ENCODE data around the gene VSTM1. TPM values are rescaled to one million over a fixed set of nuclear protein-coding genes. Genes with fewer than 3 reads are reported as not detected.

Gene VSTM1
- total RNA-seq, 3 donors from 2014 or later (not counting 1 experiment from before 2014, with no cell fraction given), result 0.72 to 2.8 (median 2.7) TPM

GRCh38 chr19:54013866-54014265 is 49.8 kb downstream of the VSTM1 start:
- H3K4me3 Mint-ChIP-seq, result no peak overlapping the region
- Histone ChIP-seq H3K27me3 (ENCODE audit: control insufficient read depth, insufficient read depth, low read length) (no peaks in the 10 kb centered on the region), H3K9me3 (ENCODE audit: control insufficient read depth, insufficient read depth, low read length) (no peaks in the 10 kb centered on the region), H3K27ac (ENCODE audit: low read length) (no peak overlapping the region), H3K4me1 (ENCODE audit: control insufficient read depth, insufficient read depth, low read length) (no peaks in the 10 kb centered on the region), H3K4me3 (ENCODE audit: low read length) (no peak overlapping the region), H3K36me3 (ENCODE audit: control insufficient read depth, insufficient read depth, low read length) (no peaks in the 10 kb centered on the region)
- H3K27me3 Mint-ChIP-seq (ENCODE audit: low read depth in 2 of 2), result peaks cover 17 to 26% of the 10 kb centered on the region in 2 donors
- H3K36me3 Mint-ChIP-seq, result no peaks in the 10 kb centered on the region
- H3K27ac Mint-ChIP-seq, result no peak overlapping the region
- DNase-seq, result no peak
- intact Hi-C loops (cut with micrococcal nuclease), result no loop called here
- ATAC-seq, result no peak
- 83% methylated on average over 8 of the region's 8 CpGs for WGBS (ENCODE audit: insufficient coverage)
- TF ChIP-seq, protein P1, sequence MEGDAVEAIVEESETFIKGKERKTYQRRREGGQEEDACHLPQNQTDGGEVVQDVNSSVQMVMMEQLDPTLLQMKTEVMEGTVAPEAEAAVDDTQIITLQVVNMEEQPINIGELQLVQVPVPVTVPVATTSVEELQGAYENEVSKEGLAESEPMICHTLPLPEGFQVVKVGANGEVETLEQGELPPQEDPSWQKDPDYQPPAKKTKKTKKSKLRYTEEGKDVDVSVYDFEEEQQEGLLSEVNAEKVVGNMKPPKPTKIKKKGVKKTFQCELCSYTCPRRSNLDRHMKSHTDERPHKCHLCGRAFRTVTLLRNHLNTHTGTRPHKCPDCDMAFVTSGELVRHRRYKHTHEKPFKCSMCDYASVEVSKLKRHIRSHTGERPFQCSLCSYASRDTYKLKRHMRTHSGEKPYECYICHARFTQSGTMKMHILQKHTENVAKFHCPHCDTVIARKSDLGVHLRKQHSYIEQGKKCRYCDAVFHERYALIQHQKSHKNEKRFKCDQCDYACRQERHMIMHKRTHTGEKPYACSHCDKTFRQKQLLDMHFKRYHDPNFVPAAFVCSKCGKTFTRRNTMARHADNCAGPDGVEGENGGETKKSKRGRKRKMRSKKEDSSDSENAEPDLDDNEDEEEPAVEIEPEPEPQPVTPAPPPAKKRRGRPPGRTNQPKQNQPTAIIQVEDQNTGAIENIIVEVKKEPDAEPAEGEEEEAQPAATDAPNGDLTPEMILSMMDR (IDR thresholded peaks at IDR 0.05), result no peak
- no peaks in the 10 kb centered on the region for H3K9me3 Mint-ChIP-seq
- peaks cover 0 to 3% of the 10 kb centered on the region in 2 donors for H3K4me1 Mint-ChIP-seq

GRCh38 chr19:54011507-54012211 is 52.0 kb downstream of the VSTM1 start:
- H3K4me3 ChIP-seq (ENCODE audit: low read length), result no peak overlapping the region
- intact Hi-C loops (cut with micrococcal nuclease), result no loop called here
- no peaks in the 10 kb centered on the region for H3K27me3 ChIP-seq (ENCODE audit: control insufficient read depth, insufficient read depth, low read length)
- H3K9me3 ChIP-seq (ENCODE audit: control insufficient read depth, insufficient read depth, low read length), result no peaks in the 10 kb centered on the region
- ATAC-seq, result no peak
- no peaks in the 10 kb centered on the region for H3K36me3 Mint-ChIP-seq
- H3K4me1 ChIP-seq (ENCODE audit: control insufficient read depth, insufficient read depth, low read length), result no peaks in the 10 kb centered on the region
- H3K4me3 Mint-ChIP-seq, result no peak overlapping the region
- no peak overlapping the region for H3K27ac ChIP-seq (ENCODE audit: low read length)
- no peak for DNase-seq
- no peak overlapping the region for H3K27ac Mint-ChIP-seq
- no peaks in the 10 kb centered on the region for H3K4me1 Mint-ChIP-seq
- H3K36me3 ChIP-seq (ENCODE audit: control insufficient read depth, insufficient read depth, low read length), result no peaks in the 10 kb centered on the region
- TF ChIP-seq, protein P1 (IDR thresholded peaks at IDR 0.05), result no peak
- H3K9me3 Mint-ChIP-seq, result no peaks in the 10 kb centered on the region
- 65% methylated on average over 36 of the region's 36 CpGs for WGBS (ENCODE audit: insufficient coverage)
- peaks cover 21 to 26% of the 10 kb centered on the region in 2 donors for H3K27me3 Mint-ChIP-seq (ENCODE audit: low read depth in 2 of 2)

- no peaks in the 10 kb centered on the region for H3K4me1 ChIP-seq (ENCODE audit: control insufficient read depth, insufficient read depth, low read length)
- intact Hi-C loops (cut with micrococcal nuclease), result no loop called here
- TF ChIP-seq, protein P1 (IDR thresholded peaks at IDR 0.05), result no peak
- WGBS (ENCODE audit: insufficient coverage), result 90% methylated on average over 4 of the region's 6 CpGs
- H3K36me3 Mint-ChIP-seq, result no peaks in the 10 kb centered on the region
- H3K36me3 ChIP-seq (ENCODE audit: control insufficient read depth, insufficient read depth, low read length), result no peaks in the 10 kb centered on the region
- no peak for DNase-seq
- no peak overlapping the region for H3K27ac ChIP-seq (ENCODE audit: low read length)
- no peaks in the 10 kb centered on the region for H3K9me3 Mint-ChIP-seq
- H3K27me3 ChIP-seq (ENCODE audit: control insufficient read depth, insufficient read depth, low read length), result no peaks in the 10 kb centered on the region
- H3K4me1 Mint-ChIP-seq, result no peaks in the 10 kb centered on the region
- no peak overlapping the region for H3K4me3 ChIP-seq (ENCODE audit: low read length)
- ATAC-seq, result no peak
- H3K27me3 Mint-ChIP-seq (ENCODE audit: low read depth in 2 of 2), result peaks cover 18 to 26% of the 10 kb centered on the region in 2 donors
- H3K27ac Mint-ChIP-seq, result no peak overlapping the region
- H3K9me3 ChIP-seq (ENCODE audit: control insufficient read depth, insufficient read depth, low read length), result no peaks in the 10 kb centered on the region
- no peak overlapping the region for H3K4me3 Mint-ChIP-seq
Measured at GRCh38 chr19:54010474-54010873, 53.2 kb downstream of the VSTM1 start.

DNA sequence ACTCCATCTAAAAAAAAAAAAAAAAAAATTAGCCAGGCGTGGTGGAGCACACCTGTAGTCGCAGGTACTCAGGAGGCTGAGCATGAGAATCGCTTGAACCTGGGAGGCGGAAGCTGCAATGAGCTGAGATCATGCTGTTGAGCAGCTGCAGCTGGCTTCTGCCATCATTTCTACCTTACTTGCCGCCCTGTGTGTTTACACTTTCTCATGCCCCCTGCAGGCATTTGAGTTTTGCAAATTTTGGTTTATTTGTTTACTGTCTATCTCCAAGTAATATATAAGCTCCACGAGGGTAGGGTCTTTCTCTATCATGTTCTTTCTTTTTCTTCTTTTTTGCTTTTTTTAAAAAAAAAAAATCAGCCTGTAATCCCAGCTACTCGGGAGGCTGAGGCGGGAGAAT is 54.3 kb downstream of the VSTM1 start:
- no peak for ATAC-seq
- peaks cover 13 to 19% of the 10 kb centered on the region in 2 donors for H3K27me3 Mint-ChIP-seq (ENCODE audit: low read depth in 2 of 2)
- H3K4me1 Mint-ChIP-seq, result no peaks in the 10 kb centered on the region
- H3K36me3 ChIP-seq (ENCODE audit: control insufficient read depth, insufficient read depth, low read length), result no peaks in the 10 kb centered on the region
- no peak for DNase-seq
- intact Hi-C loops (cut with micrococcal nuclease), result no loop called here
- 95% methylated on average over 7 of the region's 8 CpGs for WGBS (ENCODE audit: insufficient coverage)
- TF ChIP-seq, protein P1 (IDR thresholded peaks at IDR 0.05), result no peak
- no peaks in the 10 kb centered on the region for H3K9me3 ChIP-seq (ENCODE audit: control insufficient read depth, insufficient read depth, low read length)
- no peak overlapping the region for H3K27ac ChIP-seq (ENCODE audit: low read length)
- no peaks in the 10 kb centered on the region for H3K27me3 ChIP-seq (ENCODE audit: control insufficient read depth, insufficient read depth, low read length)
- H3K27ac Mint-ChIP-seq, result no peak overlapping the region
- no peak overlapping the region for H3K4me3 Mint-ChIP-seq
- no peak overlapping the region for H3K4me3 ChIP-seq (ENCODE audit: low read length)
- H3K36me3 Mint-ChIP-seq, result no peaks in the 10 kb centered on the region
- no peaks in the 10 kb centered on the region for H3K4me1 ChIP-seq (ENCODE audit: control insufficient read depth, insufficient read depth, low read length)
- H3K9me3 Mint-ChIP-seq, result no peaks in the 10 kb centered on the region
